ENCODE results near the gene HDAC4.

The HDAC4 gene

DNA sequence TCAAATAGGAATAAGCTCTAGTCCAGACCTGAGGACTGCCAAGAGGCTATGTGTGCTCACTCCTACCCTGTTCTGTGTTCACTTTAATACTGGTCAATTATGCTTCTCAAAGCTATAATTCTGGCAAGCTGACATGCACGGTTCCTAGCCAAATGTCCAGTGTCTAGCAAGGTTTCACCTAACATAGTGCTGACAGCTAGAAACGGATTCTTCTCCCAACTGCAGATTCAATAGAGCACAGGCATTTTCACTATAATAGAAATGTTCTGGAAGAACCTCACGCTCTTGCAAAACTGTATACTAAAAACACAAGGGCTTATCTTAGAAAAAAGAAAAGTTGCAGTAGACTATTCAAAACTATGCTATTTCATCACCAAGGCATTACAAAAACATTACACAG, 45.1 kb downstream of the HDAC4 start:
- Histone ChIP-seq H3K36me3 (ENCODE audit: control insufficient read depth in 2 of 2, insufficient read depth in 1 of 2, low read length in 2 of 2) (peaks cover 0 to 8% of the 10 kb centered on the region in 2 experiments; a peak in 2 of 3 replicates), H3K4me3 (ENCODE audit: low read depth, low read length) (no peak overlapping the region), H3K4me1 (ENCODE audit: control insufficient read depth, insufficient read depth, low read length) (peaks cover 5% of the 10 kb centered on the region; the same call in 1 of the 2 replicates), H3K27ac (ENCODE audit: extremely low read depth, low read depth, low read length) (no peak overlapping the region), H3K9me3 (ENCODE audit: control insufficient read depth, insufficient read depth, low read depth, low read length) (no peaks in the 10 kb centered on the region)
- POLR2A ChIA-PET: no interaction called here
- CTCF ChIA-PET: no interaction called here
- TF ChIP-seq, protein P1, sequence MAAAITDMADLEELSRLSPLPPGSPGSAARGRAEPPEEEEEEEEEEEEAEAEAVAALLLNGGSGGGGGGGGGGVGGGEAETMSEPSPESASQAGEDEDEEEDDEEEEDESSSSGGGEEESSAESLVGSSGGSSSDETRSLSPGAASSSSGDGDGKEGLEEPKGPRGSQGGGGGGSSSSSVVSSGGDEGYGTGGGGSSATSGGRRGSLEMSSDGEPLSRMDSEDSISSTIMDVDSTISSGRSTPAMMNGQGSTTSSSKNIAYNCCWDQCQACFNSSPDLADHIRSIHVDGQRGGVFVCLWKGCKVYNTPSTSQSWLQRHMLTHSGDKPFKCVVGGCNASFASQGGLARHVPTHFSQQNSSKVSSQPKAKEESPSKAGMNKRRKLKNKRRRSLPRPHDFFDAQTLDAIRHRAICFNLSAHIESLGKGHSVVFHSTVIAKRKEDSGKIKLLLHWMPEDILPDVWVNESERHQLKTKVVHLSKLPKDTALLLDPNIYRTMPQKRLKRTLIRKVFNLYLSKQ (tag by site-specific recombination; IDR thresholded peaks at IDR 0.05; ENCODE audit: borderline replicate concordance): no peak
- TF ChIP-seq, protein P2, sequence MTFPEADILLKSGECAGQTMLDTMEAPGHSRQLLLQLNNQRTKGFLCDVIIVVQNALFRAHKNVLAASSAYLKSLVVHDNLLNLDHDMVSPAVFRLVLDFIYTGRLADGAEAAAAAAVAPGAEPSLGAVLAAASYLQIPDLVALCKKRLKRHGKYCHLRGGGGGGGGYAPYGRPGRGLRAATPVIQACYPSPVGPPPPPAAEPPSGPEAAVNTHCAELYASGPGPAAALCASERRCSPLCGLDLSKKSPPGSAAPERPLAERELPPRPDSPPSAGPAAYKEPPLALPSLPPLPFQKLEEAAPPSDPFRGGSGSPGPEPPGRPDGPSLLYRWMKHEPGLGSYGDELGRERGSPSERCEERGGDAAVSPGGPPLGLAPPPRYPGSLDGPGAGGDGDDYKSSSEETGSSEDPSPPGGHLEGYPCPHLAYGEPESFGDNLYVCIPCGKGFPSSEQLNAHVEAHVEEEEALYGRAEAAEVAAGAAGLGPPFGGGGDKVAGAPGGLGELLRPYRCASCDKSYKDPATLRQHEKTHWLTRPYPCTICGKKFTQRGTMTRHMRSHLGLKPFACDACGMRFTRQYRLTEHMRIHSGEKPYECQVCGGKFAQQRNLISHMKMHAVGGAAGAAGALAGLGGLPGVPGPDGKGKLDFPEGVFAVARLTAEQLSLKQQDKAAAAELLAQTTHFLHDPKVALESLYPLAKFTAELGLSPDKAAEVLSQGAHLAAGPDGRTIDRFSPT (tag by site-specific recombination; IDR thresholded peaks at IDR 0.05): no peak
- TF ChIP-seq ZBTB7A (tag by site-specific recombination; IDR thresholded peaks at IDR 0.05; ENCODE audit: low read depth) (no peak), ZNF600 (tag by site-specific recombination; IDR thresholded peaks at IDR 0.05) (no peak)

DNA sequence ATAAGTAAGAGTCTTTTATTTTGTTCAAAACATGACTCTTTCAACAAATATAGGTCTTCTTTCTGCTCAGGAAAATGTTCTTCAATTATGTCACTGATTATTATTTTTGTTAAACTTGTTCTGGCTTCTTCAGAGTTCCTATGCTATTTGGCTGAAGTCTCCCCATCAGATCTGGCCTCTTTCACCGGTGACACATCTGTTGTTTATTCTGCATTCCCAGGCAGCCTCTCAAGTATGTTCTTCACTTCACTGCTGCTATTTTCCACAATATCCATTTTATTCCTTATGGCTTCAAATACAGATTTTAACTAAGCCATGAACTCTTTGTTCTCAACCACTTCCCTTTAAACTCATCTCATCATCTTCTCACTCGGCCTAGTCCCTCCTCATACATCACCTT, 45.7 kb downstream of the HDAC4 start:
- CTCF ChIA-PET: no interaction called here
- Histone ChIP-seq H3K9me3 (ENCODE audit: control insufficient read depth, insufficient read depth, low read depth, low read length) (no peaks in the 10 kb centered on the region), H3K4me3 (ENCODE audit: low read depth, low read length) (no peak overlapping the region), H3K27ac (ENCODE audit: extremely low read depth, low read depth, low read length) (no peak overlapping the region), H3K4me1 (ENCODE audit: control insufficient read depth, insufficient read depth, low read length) (peaks cover 5% of the 10 kb centered on the region; the same call in 1 of the 2 replicates), H3K36me3 (ENCODE audit: control insufficient read depth in 2 of 2, insufficient read depth in 1 of 2, low read length in 2 of 2) (peaks cover 0 to 8% of the 10 kb centered on the region in 2 experiments; a peak in 2 of 3 replicates)
- TF ChIP-seq ZBTB48 (tag by site-specific recombination; IDR thresholded peaks at IDR 0.05): no peak
- no peak for TF ChIP-seq ZNF19 (tag by site-specific recombination; IDR thresholded peaks at IDR 0.05; ENCODE audit: low read depth)
- no peak for TF ChIP-seq SCRT2 (tag by site-specific recombination; IDR thresholded peaks at IDR 0.05)
- TF ChIP-seq ZNF626 (tag by site-specific recombination; IDR thresholded peaks at IDR 0.05): no peak
- POLR2A ChIA-PET: no interaction called here

DNA sequence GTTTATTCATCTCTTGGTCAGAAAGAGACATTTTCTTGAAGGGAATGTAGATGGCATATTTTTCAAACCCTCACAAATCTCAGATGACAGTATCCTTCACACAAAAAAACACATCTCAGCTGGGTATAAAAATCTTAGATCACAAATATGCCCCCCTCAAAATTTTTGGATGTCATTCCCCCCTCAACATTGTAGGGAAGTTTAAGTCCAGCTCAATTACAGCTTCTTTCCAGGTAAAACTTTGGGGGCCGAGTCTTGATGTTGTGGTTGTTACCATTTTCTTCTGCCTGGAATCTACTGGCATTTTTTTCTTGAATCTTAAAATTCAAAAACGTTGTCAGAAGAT, 46.1 kb downstream of the HDAC4 start:
- POLR2A ChIA-PET: no interaction called here
- no peak overlapping the region for H3K27ac ChIP-seq (ENCODE audit: extremely low read depth, low read depth, low read length)
- no peaks in the 10 kb centered on the region for H3K9me3 ChIP-seq (ENCODE audit: control insufficient read depth, insufficient read depth, low read depth, low read length)
- TF ChIP-seq SALL2 (tag by site-specific recombination; IDR thresholded peaks at IDR 0.05; ENCODE audit: borderline replicate concordance) (no peak), SETDB1 (IDR thresholded peaks at IDR 0.05; ENCODE audit: insufficient read length, low read length) (peak; percentile 62)
- H3K4me1 ChIP-seq (ENCODE audit: control insufficient read depth, insufficient read depth, low read length): peaks cover 5% of the 10 kb centered on the region; the same call in 1 of the 2 replicates
- peaks cover 0 to 8% of the 10 kb centered on the region in 2 experiments; a peak in 2 of 3 replicates for H3K36me3 ChIP-seq (ENCODE audit: control insufficient read depth in 2 of 2, insufficient read depth in 1 of 2, low read length in 2 of 2)
- CTCF ChIA-PET: no interaction called here
- H3K4me3 ChIP-seq (ENCODE audit: low read depth, low read length): no peak overlapping the region

DNA sequence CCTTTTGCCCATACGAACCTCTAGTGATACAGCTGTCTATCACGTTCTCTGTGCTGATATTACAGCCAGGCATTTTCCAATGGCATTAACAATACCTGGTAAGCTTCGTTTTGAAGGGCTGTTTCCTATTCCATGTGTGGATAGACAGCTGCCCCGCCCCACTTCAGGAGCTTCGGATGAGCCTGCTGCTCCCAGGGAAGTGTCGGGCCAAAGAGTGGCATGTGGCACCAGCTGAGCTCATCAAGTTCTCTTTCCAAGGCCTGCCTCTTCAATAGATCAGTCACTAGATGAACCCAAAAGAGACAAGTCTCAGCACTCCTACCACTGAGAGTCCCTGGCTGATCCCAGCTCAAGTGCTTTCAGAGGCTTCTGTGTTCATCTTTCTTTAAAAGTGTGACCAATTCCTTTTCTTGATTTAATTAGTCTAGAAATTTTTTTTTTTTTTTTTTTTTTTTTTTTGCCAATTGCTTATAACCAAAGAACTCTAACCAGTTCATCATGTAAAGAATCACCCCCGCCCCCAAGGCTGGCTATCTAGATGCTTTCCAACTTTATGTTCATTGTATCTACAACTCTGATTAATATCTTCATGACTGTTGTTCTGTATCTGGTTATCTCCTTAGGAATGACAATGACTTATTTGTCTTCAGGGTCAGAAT, 46.6 kb downstream of the HDAC4 start:
- Histone ChIP-seq H3K27ac (ENCODE audit: extremely low read depth, low read depth, low read length) (no peak overlapping the region), H3K4me3 (ENCODE audit: low read depth, low read length) (no peak overlapping the region), H3K36me3 (ENCODE audit: control insufficient read depth in 2 of 2, insufficient read depth in 1 of 2, low read length in 2 of 2) (peaks cover 0 to 8% of the 10 kb centered on the region in 2 experiments; a peak in 2 of 3 replicates), H3K4me1 (ENCODE audit: control insufficient read depth, insufficient read depth, low read length) (peaks cover 5% of the 10 kb centered on the region; the same call in 1 of the 2 replicates), H3K9me3 (ENCODE audit: control insufficient read depth, insufficient read depth, low read depth, low read length) (no peaks in the 10 kb centered on the region)
- POLR2A ChIA-PET: no interaction called here
- CTCF ChIA-PET: no interaction called here
- TF ChIP-seq ZBTB1 (tag by site-specific recombination; IDR thresholded peaks at IDR 0.05): no peak
- no peak for TF ChIP-seq ZNF555 (tag by site-specific recombination; conservative IDR thresholded peaks at IDR 0.05)
- TF ChIP-seq ZNF837 (tag by site-specific recombination; IDR thresholded peaks at IDR 0.05): no peak
- TF ChIP-seq ZNF747 (tag by site-specific recombination; IDR thresholded peaks at IDR 0.05): no peak
- TF ChIP-seq ZNF211 (tag by site-specific recombination; IDR thresholded peaks at IDR 0.05; ENCODE audit: low read depth): no peak
- TF ChIP-seq, protein P3, sequence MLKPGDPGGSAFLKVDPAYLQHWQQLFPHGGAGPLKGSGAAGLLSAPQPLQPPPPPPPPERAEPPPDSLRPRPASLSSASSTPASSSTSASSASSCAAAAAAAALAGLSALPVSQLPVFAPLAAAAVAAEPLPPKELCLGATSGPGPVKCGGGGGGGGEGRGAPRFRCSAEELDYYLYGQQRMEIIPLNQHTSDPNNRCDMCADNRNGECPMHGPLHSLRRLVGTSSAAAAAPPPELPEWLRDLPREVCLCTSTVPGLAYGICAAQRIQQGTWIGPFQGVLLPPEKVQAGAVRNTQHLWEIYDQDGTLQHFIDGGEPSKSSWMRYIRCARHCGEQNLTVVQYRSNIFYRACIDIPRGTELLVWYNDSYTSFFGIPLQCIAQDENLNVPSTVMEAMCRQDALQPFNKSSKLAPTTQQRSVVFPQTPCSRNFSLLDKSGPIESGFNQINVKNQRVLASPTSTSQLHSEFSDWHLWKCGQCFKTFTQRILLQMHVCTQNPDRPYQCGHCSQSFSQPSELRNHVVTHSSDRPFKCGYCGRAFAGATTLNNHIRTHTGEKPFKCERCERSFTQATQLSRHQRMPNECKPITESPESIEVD (tag by site-specific recombination; IDR thresholded peaks at IDR 0.05): no peak
- TF ChIP-seq IKZF3 (tag by site-specific recombination; IDR thresholded peaks at IDR 0.05): no peak
- TF ChIP-seq ZNF670 (tag by site-specific recombination; IDR thresholded peaks at IDR 0.05; ENCODE audit: low read depth): no peak
- no peak for TF ChIP-seq ZNF830 (tag by site-specific recombination; IDR thresholded peaks at IDR 0.05; ENCODE audit: low read depth)
- TF ChIP-seq ZNF239 (tag by site-specific recombination; IDR thresholded peaks at IDR 0.05): no peak
- no peak for TF ChIP-seq ZNF785 (tag by site-specific recombination; IDR thresholded peaks at IDR 0.05)
- TF ChIP-seq ZNF623 (tag by site-specific recombination; IDR thresholded peaks at IDR 0.05): no peak
